ENCODE data around the gene TPPP2. TPM values are rescaled to one million over a fixed set of nuclear protein-coding genes. Genes with fewer than 3 reads are reported as not detected.
"Not testable (repeated sequence)": the region's sequence is repeated elsewhere in the genome, so short reads cannot be mapped to it uniquely, and the experiment has no call there.

The TPPP2 gene
- total RNA-seq, 1 experiment from 2014 or later: not detected

DNA sequence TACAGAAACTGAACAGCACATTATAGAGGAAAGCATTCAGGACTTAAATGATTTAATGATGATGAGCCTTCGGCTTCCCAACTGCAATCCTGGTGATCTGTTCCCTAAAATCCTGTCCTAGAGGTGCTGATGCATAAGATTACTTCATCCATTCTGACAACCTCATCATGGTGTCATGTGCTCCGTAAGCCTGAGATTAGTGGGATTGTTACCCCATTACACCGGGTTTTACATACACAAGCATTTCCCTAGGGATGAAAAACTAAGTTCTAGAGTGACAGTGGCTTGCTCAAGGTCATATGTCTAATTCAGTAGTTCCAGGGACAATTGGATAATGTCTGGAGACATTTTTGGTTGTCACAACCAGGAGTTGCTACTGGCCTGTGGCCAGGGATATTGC is 7.1 kb downstream of the TPPP2 start:
- DNase-seq (ENCODE audit: low spot score): no peak

DNA sequence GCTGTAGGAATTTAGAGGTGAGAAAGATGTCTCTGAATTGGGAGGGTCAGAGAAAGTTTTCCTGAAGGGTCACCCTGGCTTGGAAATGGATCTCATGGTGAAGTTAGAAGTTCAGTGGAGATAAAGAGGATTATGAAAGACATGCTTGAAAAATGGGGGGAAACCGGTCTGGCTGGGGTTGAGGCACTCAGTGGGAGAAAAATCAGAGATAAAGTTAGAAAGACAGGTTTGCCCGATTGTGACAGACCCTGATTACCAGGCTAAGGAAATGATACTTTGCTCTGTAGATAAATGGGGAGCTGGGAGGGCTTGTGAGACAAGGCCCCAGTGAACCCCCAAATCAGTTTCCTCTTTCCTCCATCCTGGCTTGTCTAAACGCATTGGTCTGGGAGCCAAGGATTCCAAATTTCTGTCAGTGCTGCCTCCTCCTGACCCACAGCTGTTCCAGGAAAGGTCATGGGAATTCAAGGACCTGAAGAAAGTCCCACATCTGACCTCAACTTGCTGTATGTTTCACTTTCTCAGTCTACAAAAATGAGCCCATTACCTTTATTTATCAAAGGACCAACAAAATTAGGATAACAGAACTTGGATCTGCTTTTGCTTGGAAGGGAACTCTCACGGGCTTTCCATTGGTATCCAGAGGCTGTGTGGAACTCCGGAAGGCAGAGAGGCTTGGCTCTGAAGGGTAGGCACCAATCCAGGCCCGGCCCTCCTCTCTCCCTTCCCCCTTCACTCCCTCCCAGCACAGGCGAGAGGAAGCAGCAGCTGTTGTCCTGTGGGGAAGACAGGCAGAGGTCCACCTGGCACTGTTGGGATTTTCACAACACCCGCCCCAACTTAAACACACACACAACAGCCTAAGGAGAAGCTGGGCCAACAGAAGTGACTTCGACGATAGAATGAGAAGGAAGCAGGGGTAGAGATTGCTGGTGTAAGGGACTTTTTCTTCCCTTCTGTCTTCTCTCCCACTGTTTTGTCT is 8.7 kb downstream of the TPPP2 start:
- DNase-seq (ENCODE audit: low spot score): no peak

DNA sequence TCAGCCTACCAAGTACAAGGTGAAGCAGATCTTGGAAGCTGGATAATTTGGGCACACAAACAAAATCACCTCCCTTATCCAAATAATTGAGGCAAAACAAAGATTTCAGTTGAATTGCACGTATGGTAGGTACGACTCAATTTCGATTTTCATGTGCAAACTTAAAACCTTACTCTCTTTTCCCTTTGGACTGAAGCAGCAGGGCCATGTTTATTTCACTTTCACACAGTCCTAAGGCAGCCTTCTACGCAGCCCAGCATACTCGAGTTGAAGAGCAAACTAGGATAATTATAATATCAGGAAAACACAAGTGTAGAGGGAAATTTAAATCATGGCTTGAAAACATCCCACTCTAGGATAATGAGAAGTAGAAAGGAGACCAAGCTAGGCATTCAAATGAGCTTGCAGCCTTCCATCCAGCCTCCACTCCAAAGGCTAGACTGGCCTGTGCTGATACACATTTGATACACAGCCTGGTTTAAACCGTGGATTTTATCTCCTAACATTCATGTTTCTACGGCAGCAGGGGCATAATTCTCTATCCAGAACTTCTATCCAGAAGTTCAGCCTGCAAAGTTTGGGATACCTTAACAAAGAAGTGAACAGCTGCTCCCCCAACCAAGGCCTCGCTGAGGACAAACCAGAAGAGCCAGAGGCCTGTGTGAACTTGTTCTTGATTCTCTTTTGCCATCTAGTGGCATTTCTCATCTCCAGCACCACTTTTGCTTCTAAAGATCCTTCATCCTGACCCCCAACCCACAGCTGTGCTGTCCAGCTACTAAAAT is 9.8 kb downstream of the TPPP2 start:
- peak; percentile 58 for DNase-seq (ENCODE audit: low spot score)

DNA sequence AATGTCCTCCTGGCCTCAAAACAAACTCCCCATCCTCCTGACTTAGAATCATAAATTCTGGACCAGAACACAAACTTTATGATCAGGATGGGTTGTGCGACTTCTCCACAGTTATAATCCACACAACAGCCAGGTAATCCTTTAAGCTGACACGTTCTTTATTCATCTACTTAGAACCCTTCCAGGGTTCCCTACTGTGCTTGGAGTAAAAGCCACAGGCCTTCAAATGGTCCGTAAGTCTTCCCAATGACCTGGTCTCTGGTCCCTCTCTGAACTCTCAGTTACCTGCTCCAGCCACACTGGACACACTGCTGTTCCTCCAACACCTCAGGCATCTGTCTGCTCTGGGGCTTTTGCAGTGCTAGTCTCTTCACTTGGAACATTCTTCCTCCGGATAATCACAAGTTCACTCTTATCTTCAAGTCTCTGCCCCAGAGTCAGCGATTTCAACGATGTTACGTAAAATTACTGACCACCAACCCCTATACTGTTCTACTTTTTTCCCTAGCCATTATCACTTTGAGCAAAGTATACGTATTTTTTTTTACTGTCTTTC is 10.4 kb downstream of the TPPP2 start:
- no peak for DNase-seq (ENCODE audit: low spot score)

DNA sequence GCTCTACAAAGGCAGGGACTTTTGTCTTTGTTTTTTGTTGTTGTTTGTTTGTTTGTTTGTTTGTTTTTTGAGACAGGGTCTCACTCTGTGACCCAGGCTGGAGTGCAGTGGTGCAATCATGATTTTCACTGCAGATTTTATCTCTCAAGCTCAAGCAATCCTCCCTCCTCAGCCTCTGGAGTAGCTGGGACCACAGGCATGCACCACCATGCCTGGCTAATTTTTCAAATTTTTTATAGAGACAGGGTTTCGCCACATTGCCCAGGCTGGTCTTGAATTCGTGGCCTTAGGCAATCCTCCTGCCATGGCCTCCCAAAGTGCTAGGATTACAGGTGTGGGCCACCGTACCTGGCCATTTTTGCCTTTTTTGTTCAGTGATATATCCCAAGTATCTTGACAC is 10.9 kb downstream of the TPPP2 start:
- not testable (repeated sequence) for DNase-seq (ENCODE audit: low spot score)

DNA sequence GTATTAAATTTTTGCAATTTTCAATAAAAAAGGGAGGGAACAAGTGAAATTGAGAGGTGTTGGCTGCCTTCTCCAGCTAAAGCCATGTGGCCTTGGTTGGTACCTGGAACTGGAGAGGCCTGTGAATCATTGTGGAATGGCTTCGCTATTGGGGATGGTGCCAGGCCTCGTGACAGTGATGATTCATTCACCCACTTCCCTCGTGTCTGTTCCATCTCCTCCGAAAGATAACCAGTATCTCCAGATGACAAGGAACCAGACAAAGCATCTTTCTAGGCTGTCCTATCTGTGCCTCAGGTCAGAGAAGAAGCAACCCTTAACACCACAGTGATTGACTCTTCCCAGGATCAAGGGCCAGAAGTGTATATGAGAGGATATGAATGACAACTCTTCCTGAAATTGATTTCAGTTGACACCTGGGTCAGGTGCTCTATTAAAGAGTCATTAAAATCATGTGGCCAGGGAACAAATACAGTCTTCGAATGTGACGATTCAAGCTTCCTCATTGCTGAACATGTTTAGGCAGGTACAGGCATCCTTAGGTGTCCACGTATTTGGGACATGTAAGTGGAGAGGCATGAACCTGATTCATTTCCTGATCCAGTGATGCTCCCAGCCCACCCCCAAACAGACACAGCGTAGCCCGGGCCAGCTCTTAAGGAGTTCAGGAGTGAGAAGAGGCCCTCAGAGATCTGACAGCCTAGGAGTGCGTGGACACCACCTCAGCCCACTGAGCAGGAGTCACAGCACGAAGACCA is 11.8 kb downstream of the TPPP2 start, which contains the start of gene RNASE7:
RNASE7 (plus strand) TSS at position 687 of the 758 bp plus-strand sequence. CDS start 631 bp downstream, outside the sequence.
- DNase-seq (ENCODE audit: low spot score): no peak

DNA sequence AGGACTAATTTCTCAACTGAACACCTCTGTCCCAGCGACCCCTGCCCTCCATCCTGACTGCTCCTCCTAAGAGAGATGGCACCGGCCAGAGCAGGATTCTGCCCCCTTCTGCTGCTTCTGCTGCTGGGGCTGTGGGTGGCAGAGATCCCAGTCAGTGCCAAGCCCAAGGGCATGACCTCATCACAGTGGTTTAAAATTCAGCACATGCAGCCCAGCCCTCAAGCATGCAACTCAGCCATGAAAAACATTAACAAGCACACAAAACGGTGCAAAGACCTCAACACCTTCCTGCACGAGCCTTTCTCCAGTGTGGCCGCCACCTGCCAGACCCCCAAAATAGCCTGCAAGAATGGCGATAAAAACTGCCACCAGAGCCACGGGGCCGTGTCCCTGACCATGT is 12.9 kb downstream of the TPPP2 start:
- DNase-seq (ENCODE audit: low spot score): no peak

DNA sequence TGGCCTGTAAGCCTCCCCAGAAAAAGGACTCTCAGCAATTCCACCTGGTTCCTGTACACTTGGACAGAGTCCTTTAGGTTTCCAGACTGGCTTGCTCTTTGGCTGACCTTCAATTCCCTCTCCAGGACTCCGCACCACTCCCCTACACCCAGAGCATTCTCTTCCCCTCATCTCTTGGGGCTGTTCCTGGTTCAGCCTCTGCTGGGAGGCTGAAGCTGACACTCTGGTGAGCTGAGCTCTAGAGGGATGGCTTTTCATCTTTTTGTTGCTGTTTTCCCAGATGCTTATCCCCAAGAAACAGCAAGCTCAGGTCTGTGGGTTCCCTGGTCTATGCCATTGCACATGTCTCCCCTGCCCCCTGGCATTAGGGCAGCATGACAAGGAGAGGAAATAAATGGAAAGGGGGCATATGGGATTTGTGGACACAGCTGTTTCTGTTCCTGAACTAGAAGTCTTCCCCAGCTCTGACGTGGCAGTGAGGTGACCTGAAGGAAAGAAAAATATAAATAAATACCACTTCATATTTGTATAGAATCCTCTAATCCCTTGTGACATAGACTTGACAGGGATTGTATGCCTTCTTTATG is 13.5 kb downstream of the TPPP2 start:
- no peak for DNase-seq (ENCODE audit: low spot score)

DNA sequence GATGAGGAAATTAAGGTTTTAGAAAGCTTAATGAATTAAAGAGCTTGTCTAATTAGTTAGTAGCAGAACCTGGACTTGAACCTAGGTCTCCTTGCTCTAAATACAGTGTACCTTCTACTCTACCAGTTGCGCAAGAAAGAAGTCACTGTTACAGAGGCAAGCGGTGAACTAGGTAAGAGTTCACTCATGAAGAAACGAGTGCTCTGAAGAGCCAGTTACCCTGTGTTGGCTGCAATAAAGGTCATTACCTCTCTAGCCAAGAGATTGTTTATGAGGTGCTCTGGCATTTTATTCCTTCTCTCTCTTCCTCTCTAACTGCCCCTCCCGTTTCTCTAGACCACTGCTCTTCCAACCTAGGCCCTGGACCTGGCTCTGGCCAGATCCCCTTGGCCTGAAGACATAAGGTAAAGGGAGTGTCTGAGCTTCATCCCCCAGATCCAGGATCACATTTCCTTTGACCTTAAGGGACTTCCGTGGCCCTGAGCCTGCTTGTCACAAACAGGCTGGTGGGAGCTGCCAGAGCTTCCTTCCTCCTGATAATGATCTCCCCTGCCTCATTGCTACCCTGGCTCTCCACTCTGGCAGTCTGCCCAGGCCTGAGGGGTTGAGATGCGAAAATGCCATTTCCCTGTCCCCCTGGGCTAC is 14.1 kb downstream of the TPPP2 start:
- no peak for DNase-seq (ENCODE audit: low spot score)

DNA sequence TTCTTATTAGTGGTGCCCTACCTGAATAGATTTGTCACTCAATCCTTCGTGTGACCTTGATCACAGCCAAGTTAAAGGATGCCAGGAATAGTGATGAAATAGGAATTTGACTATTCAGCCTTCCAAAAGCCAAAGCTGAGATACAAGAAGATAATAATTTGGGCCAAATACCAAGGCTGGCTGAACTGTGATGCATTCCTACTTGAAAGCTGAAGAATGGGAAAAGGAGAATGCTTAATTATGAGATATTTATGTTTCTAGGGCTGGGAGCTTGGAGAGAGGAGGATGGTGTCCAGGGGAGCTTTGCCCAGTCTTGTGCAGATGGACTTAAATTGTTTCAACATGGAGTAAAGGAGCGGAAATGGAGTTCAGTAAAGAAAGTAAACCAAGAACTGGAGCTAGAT is 17.4 kb downstream of the TPPP2 start:
- no peak for DNase-seq (ENCODE audit: low spot score)

DNA sequence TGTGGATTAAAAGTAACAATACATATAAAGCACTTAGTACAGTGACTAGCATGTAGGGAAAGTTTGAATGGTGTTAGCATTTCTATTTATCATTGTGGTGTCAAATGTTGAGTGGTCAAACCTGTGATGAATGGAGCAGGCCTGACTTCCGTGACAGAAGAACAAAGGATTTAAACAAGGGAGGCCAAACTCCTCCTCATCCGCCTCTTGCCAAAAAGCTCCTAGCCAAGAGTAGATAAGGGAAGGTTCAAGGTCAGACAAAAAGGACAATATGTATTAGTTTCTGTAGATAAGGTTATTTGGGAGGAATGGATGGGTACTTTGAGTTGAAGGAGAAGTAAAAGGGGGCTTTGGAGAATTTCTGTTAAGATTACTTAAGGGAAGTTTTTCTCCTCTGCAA is 18.6 kb downstream of the TPPP2 start:
- DNase-seq (ENCODE audit: low spot score): no peak

DNA sequence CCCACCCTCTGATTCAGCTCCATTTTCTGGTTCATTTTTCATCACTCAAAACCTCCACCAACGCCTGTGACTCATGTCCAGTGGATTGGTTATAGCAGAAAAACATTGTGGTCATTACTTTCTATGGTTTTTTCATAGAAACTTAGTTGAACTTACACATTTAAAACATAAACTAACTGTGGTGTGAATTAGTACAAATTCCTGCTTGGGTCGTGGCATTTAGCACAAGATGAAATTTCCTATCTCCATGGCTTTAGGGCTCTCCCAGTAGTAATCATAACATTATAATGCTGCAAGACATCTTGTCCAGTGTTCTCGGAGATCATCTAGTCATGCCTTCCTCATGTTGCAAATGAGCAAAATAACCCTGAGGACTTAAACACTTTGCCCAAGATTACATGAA is 19.3 kb downstream of the TPPP2 start:
- DNase-seq (ENCODE audit: low spot score): no peak

DNA sequence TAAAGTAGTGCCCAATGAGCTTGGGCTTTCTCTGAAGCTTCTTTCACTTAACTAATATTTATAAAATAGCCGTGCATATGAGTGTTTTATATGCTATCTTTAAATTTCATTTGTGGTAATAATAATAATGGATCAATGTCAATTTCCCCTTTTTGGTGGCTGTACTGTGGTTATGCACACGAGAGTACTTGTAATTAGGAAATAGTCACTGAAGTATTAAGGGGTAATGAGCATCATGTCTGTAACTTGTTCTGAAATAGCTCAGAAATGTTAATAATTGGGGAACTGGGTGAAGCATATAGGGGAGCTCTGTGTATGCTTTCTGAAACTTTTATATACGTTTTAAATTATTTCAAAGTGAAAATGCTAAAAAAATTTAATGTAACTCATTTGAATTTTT is 20.6 kb downstream of the TPPP2 start:
- no peak for DNase-seq (ENCODE audit: low spot score)

DNA sequence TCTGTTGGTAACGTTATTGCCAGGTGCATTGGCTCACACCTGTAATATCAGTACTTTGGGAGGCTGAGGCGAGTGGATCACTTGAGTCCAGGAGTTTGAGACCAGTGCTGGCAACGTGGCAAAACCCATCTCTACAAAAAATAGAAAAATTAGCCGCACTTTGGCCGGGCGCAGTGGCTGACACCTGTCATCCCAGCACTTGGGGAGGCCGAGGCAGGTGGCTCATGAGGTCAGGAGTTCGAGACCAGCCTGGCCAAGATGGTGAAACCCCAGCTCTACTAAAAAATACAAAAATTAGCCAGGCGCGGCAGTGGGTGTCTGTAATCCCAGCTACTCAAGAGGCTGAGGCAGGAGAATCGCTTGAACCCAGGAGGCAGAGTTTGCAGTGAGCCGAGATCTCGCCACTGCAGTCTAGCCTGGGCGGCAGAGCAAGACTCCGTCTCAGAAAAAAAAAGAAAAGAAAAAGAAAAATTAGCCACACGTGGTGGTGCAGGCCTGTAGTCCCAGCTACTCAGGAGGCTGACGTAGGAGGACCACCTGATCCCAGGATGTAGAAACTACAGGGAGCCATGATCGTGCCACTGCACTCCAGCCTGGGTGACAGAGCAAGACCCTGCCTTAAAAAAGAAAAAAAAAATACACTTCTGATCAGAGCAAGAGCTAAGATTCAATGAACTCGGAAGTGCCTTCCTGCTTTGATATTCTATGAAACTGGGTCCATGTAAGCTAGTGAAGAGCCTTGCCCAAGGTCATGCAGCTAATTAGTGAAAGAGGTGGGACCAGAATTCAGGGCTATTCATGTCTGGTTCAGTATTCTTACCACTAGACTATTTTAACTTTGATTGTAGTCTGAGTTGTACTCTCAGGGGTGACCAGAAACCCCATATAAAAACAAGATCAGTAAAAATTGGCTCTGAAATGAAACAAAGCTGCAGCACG is 23.4 kb downstream of the TPPP2 start:
- no peak for DNase-seq (ENCODE audit: low spot score)

DNA sequence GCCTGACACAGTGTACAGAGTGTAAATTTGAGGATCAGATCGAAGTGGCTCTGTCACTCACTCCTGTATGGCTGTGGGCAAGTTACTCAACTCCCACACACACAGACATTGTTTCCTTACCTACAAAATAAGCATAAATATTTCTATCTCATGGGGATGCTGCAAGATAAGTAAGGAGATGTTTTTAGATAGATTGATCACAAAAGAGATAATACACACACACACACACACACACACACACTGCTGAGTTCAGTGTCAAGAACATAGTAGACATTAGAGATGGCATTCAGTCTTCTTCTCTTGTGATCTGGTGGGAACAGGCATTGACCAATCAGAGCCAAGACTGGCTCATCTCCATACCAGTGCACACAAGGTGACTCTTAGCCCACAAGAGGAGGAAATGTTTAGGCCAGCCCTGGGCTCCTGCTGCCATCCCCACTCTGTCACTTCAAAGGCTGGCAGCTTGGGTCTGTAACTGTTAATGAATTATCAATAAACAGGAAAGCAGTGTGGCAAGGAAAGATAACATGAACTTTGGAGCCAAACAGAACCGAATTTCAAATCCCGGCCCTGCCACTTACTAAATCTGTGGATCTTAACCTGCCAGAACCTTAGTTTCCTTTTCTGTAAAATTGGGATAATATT is 24.2 kb downstream of the TPPP2 start:
- peak; percentile 54 for DNase-seq (ENCODE audit: low spot score)

DNA sequence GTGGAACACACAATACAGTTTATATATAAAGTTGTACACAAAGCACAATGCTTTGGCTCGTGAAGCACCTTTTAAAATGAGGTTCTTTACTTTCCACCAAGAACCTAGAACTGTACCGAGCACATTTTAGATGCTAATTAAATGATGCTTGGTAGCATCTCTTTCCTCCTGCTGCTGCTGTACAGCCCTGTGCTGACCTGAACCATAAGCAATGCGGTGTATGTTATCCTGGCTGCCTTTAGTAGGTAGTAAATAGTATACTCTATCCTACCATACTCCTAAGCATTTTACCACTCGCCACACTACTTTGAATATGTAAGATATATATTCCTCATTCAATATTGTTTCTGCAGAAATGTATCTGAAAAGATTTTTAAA is 24.7 kb downstream of the TPPP2 start:
- no peak for DNase-seq (ENCODE audit: low spot score)

DNA sequence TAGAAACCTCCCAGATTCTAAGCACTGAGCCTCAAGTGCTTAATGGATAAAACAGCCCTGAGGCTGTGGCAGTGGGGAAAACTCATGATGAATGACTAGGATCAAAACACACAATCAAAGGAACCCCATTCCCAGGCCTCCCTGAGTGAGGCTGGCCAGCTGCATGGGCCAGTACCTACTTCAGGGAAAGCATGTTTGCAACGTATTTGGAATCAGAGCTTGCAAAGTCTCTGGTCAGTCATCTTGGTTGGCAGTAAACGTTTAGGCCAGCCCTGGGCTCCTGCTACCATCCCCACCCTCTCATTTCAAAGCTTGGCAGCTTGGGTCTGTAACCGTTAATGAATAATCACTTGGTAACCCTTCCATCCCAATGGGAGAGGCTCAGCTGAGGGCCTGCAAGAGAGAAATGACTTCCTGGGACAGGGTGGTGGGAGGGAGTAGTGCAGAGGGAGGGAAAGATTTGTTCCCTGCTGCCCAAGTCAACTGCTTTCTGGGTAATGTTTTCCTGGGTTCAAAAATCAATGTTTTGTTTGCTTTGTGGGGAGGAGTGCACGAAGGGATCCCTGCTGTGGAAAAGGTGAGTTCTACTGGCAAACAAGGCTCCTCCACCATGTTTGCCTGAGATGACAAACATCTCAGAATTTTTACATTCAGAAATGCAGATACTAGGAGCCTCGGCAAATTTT is 25.6 kb downstream of the TPPP2 start:
- DNase-seq (ENCODE audit: low spot score): peak; percentile 51

DNA sequence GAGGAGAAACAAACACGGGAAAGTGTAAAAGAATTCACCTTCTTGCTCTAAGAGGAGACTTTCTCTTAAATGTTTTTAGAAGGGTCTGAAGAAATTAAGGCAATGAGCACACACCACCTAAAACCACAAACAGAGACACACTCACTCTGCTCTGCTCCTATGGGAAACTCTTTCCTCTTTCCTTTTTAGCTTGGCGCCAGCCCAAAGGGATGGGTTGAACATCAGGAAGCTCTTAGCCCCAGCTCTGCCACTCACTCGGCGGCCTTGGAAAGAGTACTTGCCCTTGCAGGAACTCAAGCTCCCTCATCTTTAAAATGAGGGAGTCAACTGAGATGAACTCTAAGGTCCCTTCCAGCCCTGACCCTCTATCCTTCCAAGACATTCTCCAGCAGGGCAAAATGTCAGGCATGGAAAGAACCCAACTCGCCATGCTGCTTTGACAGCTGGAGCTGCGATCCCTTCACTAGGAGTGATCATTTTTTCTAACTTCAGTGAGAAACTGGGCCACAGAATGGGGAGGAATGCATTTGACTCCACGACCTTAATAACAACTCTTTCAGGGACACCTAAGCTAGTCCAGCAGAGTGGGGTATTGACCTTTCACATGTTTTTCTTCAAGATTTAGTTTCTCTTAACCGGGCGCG is 26.6 kb downstream of the TPPP2 start:
- peak; percentile 42 for DNase-seq (ENCODE audit: low spot score)

Data from HT-29 (cell line).